Activated CD8-positive, alpha-beta memory T cell treated with anti-CD3 and anti-CD28 coated beads, Interleukin-2, amount 50 U/mL, for 1 hour (primary cell): ENCODE results near the gene TCEA3.
"Not testable (repeated sequence)": the region's sequence is repeated elsewhere in the genome, so short reads cannot be mapped to it uniquely, and the experiment has no call there.

ENCODE experiments used
- DNase-seq: peaks from one replicate; pipeline ENCODE4 v3.0.0-alpha.2; 2020; ENCODE audit errors: extremely low read depth

The TCEA3 gene

DNA sequence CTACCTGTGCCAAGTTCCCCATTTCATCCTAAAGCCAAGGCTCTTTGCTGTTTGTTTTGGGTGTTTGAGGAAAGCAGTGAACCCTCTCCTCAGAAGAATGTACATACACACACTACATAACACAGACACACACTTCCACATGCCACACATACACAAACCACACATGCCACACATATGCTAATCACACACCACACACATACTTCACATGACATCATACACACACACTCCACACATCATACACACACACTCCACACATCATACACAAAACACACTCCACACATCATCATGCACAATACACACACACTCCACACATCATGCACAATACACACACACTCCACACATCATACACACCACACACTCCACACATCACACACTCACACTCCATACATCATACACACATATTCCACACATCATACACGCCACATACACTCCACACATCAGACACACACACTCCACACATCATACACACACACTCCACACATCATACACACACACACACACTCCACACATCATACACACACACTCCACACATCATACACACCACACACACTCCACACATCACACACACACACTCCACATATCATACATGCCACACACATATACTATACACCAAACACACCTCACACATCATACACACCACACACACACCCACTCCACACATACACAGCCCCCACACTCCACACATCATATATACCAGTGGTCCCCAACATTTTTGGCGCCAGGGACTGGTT lies 32.3 kb downstream of the TCEA3 start:
- DNase-seq = no peak

DNA sequence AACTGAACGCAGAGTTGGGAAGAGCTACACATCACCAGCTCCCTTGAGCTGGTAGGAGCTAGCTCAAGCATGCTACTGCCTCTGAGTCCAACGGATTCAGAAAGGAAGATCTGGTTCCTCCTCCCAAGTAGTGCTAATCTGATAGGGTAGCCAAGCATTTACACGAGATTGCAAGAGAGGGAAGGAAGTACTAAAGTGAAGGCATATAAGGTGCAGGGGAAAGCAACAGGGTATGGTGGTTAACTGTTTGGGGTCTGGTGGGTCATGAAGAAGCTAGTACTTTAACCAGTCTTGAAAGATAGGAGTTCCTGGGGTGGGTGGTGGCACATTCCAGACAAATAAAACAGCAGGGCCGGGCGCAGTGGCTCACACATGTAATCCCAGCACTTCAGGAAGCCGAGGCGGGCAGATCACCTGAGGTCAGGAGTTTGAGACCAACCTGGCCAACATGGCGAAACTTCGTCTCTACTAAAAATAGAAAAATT lies 34.7 kb downstream of the TCEA3 start:
- DNase-seq = no peak

DNA sequence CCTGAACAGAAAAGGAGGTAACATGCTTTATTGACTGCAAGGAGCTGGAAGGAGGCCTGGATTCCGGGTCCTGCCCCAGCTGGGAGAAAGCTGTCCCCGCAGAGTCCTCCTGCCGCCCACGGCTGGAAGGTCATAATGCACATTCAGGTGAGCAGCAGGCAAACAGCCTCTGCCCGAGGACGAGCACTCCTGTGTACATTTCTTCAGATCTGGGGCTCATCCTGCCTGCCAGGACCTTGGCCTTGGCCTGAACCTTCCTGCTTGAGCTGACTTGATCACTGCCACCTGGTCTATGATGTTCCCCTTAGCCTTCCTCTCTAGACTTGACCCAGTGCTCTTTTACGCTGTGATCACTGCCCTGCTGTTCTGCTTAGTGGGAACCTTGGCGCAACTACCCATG lies 37.1 kb downstream of the TCEA3 start:
- no peak for DNase-seq

DNA sequence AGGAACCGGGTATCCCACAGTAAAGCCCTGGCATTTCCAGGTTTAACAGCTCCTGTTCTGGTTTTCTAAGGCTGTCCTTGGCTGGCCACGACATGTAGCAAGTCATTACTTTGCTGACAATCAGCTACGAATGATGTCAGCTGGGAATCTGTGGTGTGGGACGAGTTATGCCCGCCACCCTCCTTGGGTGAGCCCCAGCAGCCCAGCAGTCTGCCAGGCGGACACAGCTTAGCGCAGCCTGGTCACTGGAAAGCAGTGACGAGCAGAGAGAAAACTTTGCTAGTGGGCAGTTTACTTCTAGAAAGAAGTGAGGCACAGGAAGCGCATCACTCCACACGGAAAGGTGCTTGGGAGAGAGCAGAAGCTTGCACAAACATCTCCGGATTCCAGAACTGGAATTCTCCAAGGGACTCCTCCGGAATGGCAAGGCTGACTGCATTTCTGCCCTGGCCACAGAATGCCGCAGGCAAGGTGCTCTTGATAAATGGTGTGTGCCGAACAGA lies 39.4 kb downstream of the TCEA3 start:
- no peak for DNase-seq

DNA sequence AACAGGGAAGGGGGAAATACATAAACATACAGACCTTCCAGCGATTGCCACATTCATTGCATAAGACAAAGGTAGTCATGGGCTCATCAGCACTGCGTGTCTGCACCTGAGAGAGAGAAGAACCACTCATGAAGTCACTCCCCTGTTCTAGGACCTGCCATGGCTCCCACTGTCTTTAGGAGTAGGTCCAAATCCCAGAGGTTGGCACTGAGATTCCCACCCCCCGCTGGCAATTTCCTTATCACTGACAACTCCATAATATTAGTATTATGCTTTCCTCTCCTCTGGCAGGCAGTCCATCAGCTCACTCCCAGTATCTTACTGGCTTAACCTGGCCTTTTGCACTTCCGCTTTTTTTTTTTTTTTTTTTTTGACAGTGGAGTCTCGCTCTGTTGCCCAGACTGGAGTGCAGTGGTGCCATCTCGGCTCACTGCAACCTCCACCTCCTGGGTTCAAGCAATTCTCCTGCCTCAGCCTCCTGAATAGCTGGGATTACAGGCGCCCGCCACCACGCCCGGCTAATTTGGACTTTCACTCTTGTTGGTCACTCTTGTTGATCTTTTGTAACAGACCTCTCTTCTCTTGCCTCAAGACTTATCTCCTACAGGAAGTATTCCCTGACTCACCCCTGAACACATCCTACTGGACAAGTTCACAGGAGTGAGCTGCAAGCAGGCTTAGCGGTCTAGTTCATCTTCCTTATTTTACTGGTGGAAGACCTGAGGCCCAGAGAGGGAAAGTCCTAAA lies 40.1 kb downstream of the TCEA3 start:
- DNase-seq = no peak

DNA sequence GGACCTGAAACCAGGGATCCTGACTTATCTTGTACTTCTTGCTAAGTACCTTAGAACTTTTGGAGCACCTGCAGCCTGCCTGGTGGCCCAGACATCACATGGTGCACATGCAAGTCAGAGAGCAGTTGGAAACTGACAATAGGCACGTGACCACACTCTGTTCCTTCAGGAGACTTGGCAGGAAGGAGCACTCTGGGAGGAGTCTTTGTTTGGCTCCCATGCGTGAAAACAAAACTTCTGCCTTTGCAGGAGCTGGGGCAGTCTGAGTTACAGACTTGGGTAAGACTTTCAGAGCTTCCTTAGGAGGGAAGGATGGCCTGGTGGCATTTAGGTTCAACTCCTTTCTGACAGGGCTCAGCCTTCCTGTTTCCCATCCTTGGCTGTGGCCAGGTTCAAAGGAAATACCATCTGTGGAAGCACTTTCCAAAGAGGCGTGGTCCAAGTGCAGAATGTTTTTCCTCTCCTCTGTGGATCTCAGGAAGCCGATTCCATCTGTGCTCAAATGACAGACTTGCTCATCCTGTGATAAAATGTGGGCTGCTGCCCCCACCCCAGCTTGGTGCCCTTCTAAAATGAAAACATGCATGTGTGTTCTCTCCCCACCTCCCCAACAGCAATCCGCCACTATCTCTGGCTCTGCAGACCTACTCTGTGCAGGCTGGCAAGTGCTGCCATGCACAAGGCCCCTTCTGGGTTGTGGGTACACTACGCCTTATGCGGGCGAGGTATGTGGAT lies 40.8 kb downstream of the TCEA3 start:
- no peak for DNase-seq

DNA sequence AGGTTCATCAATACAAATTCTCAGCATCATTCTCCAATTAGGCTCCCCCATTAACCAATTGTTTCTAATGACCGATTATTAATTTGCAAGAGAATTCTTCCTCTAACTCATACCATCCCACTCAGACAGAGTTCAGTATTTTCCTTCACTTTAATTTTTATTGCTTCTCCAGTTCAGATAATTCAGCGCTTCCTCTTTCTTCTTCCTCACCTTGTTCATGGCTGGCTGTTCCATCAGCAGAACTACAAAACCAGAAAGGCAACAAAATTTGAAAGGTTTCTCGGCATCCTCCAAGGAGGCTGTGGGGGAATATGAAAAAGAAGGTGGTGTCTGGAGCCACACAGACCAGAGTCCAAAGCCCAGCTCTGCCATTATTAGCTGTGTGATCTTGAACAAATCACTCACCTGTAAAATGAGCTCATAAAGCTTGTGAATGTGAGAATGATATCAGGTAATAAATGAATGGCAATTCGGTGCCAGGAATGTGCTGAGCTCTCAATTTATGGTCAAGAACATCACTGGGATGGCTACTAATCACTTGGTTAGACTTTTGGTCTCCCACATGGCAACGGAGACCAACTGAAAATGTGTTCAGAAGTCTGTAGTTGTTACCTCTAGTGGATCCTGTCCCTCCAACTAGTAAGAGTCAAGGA lies 43.2 kb downstream of the TCEA3 start:
- DNase-seq = no peak

DNA sequence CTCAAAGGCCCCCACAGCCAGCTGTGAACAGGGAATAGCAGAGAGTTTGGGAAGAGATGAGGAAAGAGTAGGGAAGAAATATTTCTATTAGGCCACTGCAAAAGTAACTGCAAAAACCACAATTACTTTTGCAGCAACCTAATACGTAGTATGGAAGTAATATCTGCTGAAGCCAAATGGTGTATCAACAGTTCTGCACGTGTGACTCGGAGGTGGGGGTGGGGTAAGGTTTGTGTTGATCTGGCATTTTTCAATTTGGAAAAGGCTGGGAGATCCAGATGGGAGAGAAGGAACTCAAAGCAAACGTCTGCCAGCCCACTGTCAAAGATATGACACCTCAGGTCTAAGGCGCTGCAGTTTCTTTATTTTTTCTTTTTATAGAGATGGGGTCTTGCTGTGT lies 43.8 kb downstream of the TCEA3 start:
- DNase-seq = no peak

DNA sequence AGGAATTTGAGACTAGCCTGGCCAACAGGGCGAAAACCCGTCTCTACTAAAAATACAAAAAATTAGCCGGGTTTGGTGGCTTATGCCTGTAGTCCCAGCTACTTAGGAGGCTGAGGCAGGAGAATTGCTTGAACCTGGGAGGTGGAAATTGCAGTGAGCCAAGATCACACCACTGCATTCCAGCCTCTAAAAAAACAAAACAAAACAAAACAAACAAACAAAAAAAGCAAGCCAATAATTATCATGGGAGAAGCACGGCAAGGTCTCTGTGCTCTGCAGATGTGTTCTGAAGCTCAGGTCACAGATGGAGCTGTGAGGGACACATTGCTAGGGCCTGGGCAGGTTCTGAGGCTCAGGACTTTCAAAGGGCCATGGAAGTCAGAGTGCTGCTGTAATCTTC lies 44.3 kb downstream of the TCEA3 start:
- not testable (repeated sequence) for DNase-seq

DNA sequence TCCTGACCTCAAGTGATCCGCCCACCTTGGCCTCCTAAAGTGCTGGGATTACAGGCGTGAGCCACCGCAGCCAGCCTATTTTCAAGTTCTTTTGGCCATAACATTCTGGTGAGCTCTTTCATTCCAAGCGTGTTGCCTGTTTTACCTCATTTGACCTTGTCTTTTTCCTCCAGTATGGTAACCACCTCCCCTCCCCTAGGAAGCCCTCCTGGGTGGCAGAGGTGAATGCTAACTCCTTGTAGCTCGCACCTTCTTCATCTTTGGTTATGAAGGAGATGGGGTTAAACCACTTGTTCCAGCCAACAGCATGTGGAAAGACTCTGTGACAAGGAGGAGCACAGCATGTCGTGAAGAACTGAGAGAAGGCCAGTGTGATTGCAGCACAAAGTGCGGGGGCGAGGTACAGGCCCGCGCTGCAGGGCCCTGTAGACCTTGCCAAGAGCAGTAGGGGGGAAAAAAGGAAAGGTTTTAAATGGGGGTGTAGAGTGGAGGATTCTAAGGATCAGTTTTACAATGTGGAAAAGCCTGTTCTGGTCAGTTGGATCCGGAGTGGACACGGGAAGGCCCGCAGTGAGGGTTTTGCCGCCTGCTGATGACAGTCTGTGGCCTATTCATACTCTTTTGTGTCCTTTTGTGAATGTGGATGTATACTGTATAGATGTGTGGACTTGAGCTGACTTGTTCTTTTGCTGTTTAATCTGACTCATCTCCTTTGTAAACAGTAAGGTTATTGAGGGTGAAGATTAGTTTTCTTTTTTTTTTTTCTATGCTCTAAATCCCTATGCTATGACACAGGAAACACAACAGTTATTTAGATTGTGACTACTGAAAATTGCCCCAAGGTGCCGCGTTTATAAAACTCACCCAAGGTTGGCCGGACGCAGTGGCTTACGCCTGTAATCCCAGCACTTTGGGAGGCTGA lies 47.4 kb downstream of the TCEA3 start:
- no peak for DNase-seq

DNA sequence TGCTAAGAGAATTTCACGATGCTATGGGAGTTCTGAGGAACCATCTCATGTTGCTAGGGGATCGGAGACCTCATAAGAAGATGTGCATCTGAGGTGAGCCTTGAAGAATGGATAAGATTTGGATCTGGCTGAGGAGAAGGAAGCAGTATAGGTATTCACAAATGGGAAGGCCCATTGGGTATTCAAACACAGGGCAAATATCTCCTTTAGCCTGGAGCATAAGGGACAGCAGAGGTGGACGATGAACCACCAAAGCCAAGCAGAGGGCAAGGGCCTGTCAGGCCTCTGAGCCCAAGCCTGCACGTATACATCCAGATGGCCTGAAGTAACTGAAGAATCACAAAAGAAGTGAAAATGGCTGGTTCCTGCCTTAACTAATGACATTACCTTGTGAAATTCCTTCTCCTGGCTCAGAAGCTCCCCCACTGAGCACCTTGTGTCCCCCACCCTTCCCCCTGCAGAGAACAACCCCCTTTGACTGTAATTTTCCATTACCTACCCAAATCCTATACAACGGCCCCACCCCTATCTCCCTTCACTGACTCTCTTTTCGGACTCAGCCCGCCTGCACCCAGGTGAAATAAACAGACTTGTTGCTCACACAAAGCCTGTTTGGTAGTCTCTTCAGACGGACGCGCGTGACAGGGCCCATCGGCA lies 50.3 kb downstream of the TCEA3 start:
- not testable (repeated sequence) for DNase-seq

DNA sequence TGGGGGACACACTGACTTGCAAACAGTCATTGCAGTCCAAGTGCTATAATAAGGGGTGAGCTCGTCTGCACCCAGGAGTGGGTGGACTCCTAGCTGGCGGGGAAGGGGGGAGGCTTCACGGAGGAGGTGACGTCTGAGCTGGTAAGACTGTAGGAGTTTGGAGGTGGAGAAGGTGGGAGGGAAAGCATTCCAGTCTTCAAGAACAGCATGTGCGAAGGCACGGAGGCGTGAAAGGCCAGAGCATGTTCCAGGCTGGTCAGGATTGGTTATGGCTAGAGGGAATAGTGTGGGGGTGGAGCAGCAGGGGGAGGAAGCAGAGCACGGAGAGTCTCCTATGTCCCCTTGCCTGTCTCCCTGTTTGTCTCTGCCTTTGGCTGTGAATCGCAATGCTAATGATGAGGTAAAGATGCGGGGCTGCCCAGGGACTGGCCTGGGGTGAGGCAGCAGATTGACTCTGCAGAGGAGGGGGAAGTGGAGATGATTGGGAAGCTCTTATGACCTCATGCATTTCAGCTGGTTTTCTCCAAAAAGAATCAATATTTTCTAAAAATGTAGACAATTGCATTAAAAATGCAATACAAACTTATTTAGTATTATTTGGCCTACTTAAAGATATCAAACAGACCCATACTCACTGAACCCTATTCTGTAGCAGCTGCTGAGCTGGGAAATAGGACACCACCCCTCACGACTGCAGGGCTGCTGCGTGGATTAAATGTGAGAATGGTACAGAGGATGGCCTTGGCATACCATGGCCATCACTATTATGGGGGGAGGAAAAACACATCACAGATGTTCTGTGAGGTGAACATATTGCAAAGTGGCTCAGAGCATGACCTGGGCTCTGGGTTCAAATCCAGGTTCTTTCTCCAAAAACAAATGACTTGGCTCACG lies 52.3 kb downstream of the TCEA3 start:
- DNase-seq = no peak

DNA sequence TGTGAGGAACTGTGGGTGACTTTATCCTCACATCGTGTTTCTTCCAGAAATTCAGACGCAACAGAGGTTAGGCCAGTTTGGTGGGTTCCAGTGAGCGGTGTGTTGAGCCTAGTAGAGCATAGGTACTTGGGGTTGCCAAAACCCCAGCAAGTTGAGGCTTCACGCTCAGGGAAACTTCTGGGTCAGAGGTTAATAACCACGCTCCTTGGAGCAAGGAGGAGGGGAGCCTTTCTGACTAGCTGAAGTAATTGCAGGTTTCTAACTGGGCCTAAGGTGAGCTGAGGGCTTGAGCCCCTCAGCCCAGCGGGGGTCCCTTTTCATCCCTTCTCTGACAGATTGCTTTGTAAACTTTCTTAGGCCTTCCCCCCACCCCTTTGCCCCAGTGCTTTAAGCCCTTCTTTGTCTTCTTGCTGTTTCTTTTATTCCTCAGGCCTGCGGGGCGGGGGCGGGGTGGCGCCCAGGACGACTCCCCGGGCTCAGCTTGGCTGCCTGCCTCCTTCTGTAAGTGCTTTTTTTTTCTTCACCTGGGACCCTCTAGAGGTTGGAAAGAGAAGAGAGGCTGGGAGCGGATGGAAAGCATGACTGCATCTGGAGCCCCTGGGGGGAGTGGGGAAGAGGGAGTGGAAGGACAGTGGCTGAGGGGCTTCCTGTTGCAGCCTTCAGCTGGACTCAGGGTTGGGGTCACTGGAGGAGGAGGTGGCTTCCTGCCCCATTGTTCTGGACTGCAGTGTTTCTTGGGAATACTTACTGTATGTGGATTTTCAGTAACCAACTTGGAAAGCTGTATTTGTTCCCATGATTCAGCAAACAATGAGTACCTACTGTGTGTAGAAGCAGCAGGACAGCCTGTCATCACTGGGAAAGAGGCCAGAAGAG lies 53.6 kb downstream of the TCEA3 start:
- DNase-seq = no peak

DNA sequence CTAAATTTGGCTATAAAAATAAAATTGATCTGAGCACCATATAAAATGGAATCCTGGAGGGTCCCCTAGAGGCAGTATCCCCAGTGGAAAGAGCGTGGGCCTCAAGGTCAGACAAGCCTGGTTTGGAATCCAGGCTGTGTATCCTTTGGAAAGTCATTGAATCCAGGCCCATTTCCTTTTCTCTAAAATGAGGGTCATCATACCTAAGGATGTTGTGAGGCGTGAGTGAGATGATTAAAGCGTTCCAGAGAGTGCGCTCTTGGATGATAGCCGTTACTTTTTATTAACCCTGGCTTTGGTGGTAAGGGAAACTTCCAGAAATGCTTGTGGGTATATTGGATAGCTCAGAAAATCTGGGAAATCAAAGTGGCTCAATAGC lies 54.2 kb downstream of the TCEA3 start:
- DNase-seq = no peak

DNA sequence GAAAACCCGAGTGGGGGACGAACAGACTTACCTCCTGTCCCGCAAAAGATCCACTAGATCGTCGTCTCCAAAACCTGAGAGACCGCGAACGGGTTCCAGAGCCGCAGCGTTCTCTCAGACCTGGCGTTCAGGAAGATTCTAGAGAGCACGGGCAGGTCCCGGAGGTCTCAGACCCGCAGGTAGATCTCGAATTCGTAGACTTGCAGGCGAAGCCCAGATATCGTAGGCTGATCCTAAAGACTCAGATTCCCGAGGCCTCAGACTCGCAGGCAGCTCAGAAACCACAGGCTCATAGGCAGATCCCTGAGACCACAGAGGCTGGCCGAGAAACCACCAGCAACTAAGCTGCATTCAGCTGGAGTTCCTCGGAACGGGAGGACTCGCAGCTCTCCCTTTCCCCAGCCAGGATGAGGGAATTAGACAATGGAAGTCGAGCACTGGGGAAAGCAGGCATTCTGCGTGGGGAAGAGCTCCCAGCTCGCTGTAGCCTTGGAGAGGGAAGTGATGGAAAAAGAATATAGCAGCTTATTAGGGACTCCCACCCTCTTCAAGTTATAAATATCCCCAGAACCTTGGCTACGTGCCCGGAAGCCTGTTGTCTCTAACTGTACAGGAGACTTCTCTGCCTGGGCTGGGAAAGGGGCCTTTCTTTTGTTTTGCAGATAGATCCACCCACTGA lies 55.1 kb downstream of the TCEA3 start, which contains the start of gene ZNF436:
Gene ZNF436 (minus strand): TSS at position 502 of the 679 bp plus-strand sequence. CDS start 1,831 bp downstream, outside the sequence.
- no peak for DNase-seq

DNA sequence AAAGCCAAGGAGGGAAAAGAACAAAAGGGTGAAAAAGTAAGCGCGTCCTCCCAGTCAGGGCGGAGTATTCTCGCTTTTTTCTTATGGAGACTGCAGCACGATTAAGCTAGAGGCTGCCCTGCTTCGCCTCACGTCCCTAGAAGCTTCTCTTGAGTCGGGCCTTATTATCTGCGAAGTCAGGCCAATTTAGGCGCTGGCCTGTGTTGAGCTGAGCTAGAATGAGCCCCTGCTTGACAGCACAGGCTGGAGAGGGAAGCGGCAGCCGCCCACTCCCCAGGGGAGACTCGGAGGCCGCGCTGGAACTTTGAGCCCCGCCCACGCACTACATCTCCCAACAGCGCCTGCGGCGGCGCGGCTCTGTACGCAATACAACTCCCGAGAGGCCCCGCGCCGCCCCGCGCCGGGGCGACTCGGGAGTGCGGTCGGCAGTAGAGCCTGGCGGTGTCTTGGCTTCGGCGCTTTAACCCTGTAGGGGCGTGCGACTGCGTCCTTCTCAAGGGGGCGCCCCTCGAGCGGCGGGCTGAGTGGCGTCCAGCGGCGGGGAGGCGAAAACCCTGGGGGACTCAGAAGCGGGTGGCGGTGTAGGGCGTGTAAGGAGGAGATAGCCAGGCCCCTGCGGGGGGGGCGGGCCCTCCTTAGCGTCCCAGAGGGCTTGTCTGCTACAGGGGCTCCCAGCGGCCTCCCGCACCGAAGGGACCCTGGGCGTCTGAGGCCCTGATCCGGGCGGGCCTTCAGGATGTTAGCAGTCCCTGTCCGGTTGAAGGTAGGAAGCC lies 55.8 kb downstream of the TCEA3 start:
- DNase-seq = peak; percentile 57
